Activated CD4-positive, alpha-beta T cell treated with anti-CD3 and anti-CD28 coated beads, Interleukin-2, amount 50 U/mL, for 48 hours (primary cell): ENCODE data around the gene LRMDA.

ENCODE experiments used
- DNase-seq, 2 experiments: peaks; one replicate each; pipeline ENCODE4 v3.0.0-alpha.2; 2020

The LRMDA gene

GRCh38 chr10:75887992-75888680 lies 456.7 kb downstream of the LRMDA start:
- no peak for DNase-seq

- DNase-seq = no peak
Measured at GRCh38 chr10:75889051-75889450, 457.6 kb downstream of the LRMDA start.

GRCh38 chr10:75894761-75895160 lies 463.3 kb downstream of the LRMDA start:
- no peak for DNase-seq

- no peak for DNase-seq
Measured at GRCh38 chr10:75895259-75895658, 463.8 kb downstream of the LRMDA start.

GRCh38 chr10:75899816-75900390 lies 468.5 kb downstream of the LRMDA start:
- no peak for DNase-seq

- no peak for DNase-seq
Measured at GRCh38 chr10:75902816-75903215, 471.4 kb downstream of the LRMDA start.

GRCh38 chr10:75904499-75905283 lies 473.3 kb downstream of the LRMDA start:
- DNase-seq = no peak

- no peak for DNase-seq
Measured at GRCh38 chr10:75905490-75905889, 474.1 kb downstream of the LRMDA start.

- no peak for DNase-seq
Measured at GRCh38 chr10:75910032-75910431, 478.6 kb downstream of the LRMDA start.

GRCh38 chr10:75911426-75911825 lies 480.0 kb downstream of the LRMDA start:
- no peak for DNase-seq

GRCh38 chr10:75916906-75917305 lies 485.5 kb downstream of the LRMDA start:
- DNase-seq = no peak

- no peak for DNase-seq
Measured at GRCh38 chr10:75919913-75920312, 488.5 kb downstream of the LRMDA start.

- no peak for DNase-seq
Measured at GRCh38 chr10:75922435-75922834, 491.0 kb downstream of the LRMDA start.

- no peak for DNase-seq
Measured at GRCh38 chr10:75924309-75924902, 493.0 kb downstream of the LRMDA start.

- DNase-seq = no peak
Measured at GRCh38 chr10:75925999-75926398, 494.6 kb downstream of the LRMDA start.

- peak in 1 of 2 experiments; percentile 7 for DNase-seq
Measured at GRCh38 chr10:75926763-75927162, 495.3 kb downstream of the LRMDA start.

GRCh38 chr10:75928231-75928630 lies 496.8 kb downstream of the LRMDA start:
- no peak for DNase-seq

- DNase-seq = no peak
Measured at GRCh38 chr10:75929630-75930161, 498.3 kb downstream of the LRMDA start.

- DNase-seq = no peak
Measured at GRCh38 chr10:75932921-75933320, 501.5 kb downstream of the LRMDA start.

- DNase-seq = no peak
Measured at GRCh38 chr10:75935240-75935639, 503.8 kb downstream of the LRMDA start.

- no peak for DNase-seq
Measured at GRCh38 chr10:75935650-75936400, 504.4 kb downstream of the LRMDA start.

GRCh38 chr10:75936841-75937240 lies 505.4 kb downstream of the LRMDA start:
- DNase-seq = no peak

GRCh38 chr10:75937823-75938222 lies 506.4 kb downstream of the LRMDA start:
- DNase-seq = no peak
